Measurements from ENCODE around the gene KDR. TPM values are rescaled to one million over a fixed set of nuclear protein-coding genes. Genes with fewer than 3 reads are reported as not detected.

Gene KDR
- total RNA-seq, 2 donors from 2014 or later: 32.5 to 52.9 TPM

DNA sequence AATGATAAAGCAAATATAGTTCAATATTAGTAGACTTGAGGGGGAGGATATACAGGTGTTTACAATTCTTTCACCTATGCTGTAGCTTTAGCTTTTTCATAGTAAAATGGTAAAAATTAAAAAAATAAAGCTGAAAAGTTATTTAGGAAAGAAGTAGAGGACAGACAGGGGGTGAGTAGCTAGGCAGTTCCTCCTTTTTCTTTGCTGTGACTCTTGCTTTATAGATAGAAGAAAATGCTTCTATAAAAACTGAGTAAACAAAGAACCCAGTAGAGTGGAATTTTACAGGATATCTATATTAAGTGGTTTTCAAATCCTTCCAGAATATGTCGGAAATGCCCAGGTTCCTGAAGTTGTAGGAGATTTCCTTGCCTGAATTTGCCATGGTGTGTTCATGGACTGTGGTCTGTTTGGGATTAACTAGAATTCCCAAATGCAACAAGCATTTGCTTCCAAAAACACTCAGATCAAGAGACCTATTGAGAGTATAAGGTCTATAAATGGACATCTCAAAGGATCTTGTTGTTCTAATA lies 74.9 kb downstream of the KDR start:
- H3K4me3 ChIP-seq: no peak overlapping the region
- no peaks in the 10 kb centered on the region for H3K36me3 ChIP-seq
- H3K4me1 ChIP-seq: no peaks in the 10 kb centered on the region
- peak overlapping the region in 1 of 2 donors; percentile 29 for H3K27ac ChIP-seq
- H3K27me3 ChIP-seq: no peaks in the 10 kb centered on the region
- no peaks in the 10 kb centered on the region for H3K9me3 ChIP-seq
- TF ChIP-seq, protein P1, sequence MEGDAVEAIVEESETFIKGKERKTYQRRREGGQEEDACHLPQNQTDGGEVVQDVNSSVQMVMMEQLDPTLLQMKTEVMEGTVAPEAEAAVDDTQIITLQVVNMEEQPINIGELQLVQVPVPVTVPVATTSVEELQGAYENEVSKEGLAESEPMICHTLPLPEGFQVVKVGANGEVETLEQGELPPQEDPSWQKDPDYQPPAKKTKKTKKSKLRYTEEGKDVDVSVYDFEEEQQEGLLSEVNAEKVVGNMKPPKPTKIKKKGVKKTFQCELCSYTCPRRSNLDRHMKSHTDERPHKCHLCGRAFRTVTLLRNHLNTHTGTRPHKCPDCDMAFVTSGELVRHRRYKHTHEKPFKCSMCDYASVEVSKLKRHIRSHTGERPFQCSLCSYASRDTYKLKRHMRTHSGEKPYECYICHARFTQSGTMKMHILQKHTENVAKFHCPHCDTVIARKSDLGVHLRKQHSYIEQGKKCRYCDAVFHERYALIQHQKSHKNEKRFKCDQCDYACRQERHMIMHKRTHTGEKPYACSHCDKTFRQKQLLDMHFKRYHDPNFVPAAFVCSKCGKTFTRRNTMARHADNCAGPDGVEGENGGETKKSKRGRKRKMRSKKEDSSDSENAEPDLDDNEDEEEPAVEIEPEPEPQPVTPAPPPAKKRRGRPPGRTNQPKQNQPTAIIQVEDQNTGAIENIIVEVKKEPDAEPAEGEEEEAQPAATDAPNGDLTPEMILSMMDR (IDR thresholded peaks at IDR 0.05): no peak
- no peak for DNase-seq (ENCODE audit: low spot score)

DNA sequence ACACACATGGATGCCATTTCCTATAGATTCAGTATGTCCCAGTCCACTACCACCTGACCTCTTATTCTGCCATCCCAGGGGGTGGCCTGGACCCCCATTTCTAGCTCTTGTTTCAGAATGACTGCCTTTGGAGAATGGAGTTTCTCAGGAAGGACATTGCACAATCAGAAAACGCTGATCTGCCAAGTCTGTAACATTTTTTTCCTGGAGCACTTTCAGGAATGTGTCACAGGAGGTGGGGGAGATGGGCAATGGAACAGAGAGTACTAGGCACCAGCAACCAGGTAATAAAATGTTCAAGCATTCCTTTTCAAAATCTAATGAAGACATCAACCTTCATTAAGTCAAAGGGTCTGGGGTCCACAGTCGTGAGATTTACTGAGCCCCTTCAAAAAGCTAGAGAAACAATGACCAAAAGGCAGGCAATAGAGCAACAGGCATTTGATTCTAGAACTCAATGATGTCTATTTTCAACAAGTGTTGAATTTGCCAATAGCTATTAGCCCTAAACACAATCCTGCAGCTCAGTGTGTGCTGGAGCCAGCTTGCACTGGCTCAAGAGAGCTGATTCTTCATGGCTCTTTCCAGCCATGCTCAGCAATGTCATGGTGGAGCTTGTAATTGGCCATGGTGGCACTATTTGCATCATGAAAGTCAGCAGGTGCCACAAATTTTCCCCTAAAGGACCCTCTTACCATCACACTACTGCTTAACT lies 87.1 kb downstream of the KDR start:
- H3K36me3 ChIP-seq: no peaks in the 10 kb centered on the region
- DNase-seq (ENCODE audit: low spot score): peak; percentile 66
- H3K4me1 ChIP-seq: peaks cover 0 to 48% of the 10 kb centered on the region in 2 donors
- peaks cover 0 to 4% of the 10 kb centered on the region in 2 donors for H3K9me3 ChIP-seq
- TF ChIP-seq, protein P1 (IDR thresholded peaks at IDR 0.05): no peak
- H3K27me3 ChIP-seq: no peaks in the 10 kb centered on the region
- H3K27ac ChIP-seq: peak overlapping the region; percentile 54 to 66
- no peak overlapping the region for H3K4me3 ChIP-seq

DNA sequence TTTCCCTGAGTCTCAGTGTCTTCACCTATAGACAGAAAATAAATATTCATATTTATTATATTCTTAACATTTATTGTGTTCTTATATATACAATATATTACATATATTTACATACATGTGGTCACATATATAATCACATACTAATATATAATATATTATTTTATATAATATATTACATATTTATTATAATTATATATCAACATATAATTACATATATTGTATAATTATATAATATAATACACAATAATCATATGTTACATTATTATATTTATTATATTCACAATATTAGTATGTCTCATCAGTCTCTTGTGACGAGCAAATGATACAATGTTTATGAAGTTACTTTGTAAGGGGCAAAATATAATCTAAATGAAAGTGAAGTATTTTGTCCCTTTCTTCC lies 87.7 kb downstream of the KDR start:
- Histone ChIP-seq H3K4me3 (no peak overlapping the region), H3K36me3 (no peaks in the 10 kb centered on the region), H3K9me3 (peaks cover 0 to 4% of the 10 kb centered on the region in 2 donors), H3K27me3 (no peaks in the 10 kb centered on the region), H3K4me1 (peaks cover 0 to 55% of the 10 kb centered on the region in 2 donors), H3K27ac (peak overlapping the region; percentile 54 to 66)
- TF ChIP-seq, protein P1 (IDR thresholded peaks at IDR 0.05): no peak
- no peak for DNase-seq (ENCODE audit: low spot score)

DNA sequence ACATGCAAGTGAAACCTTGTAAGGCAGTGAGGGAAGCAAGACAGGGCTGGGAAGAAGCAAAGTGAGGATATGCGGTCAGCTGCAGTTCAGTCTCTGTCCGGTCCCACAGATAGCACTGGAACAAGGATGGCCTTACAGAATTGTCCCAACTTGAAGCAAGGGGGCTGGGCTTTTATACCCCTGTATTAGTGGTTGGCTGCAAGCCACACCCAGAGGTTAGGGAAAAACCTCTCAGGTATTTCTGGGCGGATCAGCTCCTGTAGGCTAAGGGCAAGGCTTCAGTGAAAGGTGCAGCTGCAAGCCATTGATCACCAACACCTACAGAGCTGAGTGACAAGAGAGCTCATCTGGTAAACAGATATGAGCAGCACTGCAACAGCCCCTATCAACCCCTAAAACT lies 89.0 kb downstream of the KDR start:
- DNase-seq (ENCODE audit: low spot score): no peak
- Histone ChIP-seq H3K4me1 (peaks cover 0 to 60% of the 10 kb centered on the region in 2 donors), H3K27ac (peak overlapping the region in 1 of 2 donors; percentile 66), H3K27me3 (no peaks in the 10 kb centered on the region), H3K9me3 (peaks cover 0 to 4% of the 10 kb centered on the region in 2 donors), H3K36me3 (no peaks in the 10 kb centered on the region), H3K4me3 (no peak overlapping the region)
- TF ChIP-seq, protein P1 (IDR thresholded peaks at IDR 0.05): no peak

DNA sequence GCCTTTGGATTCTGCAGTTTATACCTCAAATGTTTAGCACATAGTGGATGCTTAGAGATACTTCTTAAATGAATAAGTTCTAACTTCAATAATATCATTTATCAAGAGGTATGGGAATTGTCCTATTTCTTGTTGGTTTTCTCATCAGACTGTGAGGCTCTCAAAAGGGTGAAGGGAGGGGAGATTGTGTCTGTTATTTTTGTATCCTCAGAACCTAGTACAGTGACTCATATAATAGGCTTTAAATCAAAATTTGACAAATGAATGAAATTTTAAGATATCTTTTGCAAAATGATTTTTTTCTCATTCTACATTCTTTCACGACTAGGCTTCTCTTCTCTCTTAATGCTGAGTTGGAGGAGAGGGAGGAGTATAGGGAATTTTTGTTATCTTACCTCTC lies 89.5 kb downstream of the KDR start:
- Histone ChIP-seq H3K4me1 (peaks cover 0 to 60% of the 10 kb centered on the region in 2 donors), H3K9me3 (no peaks in the 10 kb centered on the region), H3K27me3 (no peaks in the 10 kb centered on the region), H3K27ac (peak overlapping the region in 1 of 2 donors; percentile 66), H3K36me3 (no peaks in the 10 kb centered on the region), H3K4me3 (no peak overlapping the region)
- DNase-seq (ENCODE audit: low spot score): no peak
- TF ChIP-seq, protein P1 (IDR thresholded peaks at IDR 0.05): no peak

Measured in right atrium auricular region (tissue), 2 donors.